ENCODE results near the gene NUP188. TPM values are rescaled to one million over a fixed set of nuclear protein-coding genes. Genes with fewer than 3 reads are reported as not detected.

Gene NUP188
- total RNA-seq, 2 donors from 2014 or later: 34.6 to 88.6 TPM

GRCh38 chr9:128928624-128929023 is 18.9 kb upstream of the NUP188 start:
- DNase-seq (ENCODE audit: low spot score): no peak
- 50% methylated on average over 2 of the region's 2 CpGs for WGBS
- intact Hi-C loops (cut with DNase I): loop anchor here (1.0 to 10.0 kb wide), 2 partner anchors 65 to 1414 kb away; no protein-coding TSS in a partner anchor

GRCh38 chr9:128929560-128929959 is 17.9 kb upstream of the NUP188 start:
- TF ChIP-seq CTCF (IDR thresholded peaks at IDR 0.05): no peak
- TF ChIP-seq POLR2AphosphoS5 (IDR thresholded peaks at IDR 0.05): no peak
- H3K27ac ChIP-seq: no peak overlapping the region
- H3K27me3 ChIP-seq (replicated peaks; ENCODE audit: insufficient read depth): no peaks in the 10 kb centered on the region
- WGBS: 87% methylated on average over 4 of the region's 4 CpGs
- no peaks in the 10 kb centered on the region for H3K36me3 ChIP-seq
- no peaks in the 10 kb centered on the region for H3K9me3 ChIP-seq
- no peak for DNase-seq (ENCODE audit: low spot score)
- H3K4me1 ChIP-seq (replicated peaks): peaks cover 3% of the 10 kb centered on the region
- no peak overlapping the region for H3K4me3 ChIP-seq
- intact Hi-C loops (cut with DNase I): loop anchor here (10.0 kb wide), 1 partner anchor 1415 kb away; no protein-coding TSS in a partner anchor

More at GRCh38 chr9:128928624-128929023, 18.9 kb upstream of the NUP188 start:
- Histone ChIP-seq H3K4me1 (replicated peaks) (peaks cover 3% of the 10 kb centered on the region), H3K4me3 (no peak overlapping the region), H3K27me3 (replicated peaks; ENCODE audit: insufficient read depth) (no peaks in the 10 kb centered on the region), H3K36me3 (no peaks in the 10 kb centered on the region), H3K27ac (no peak overlapping the region), H3K9me3 (no peaks in the 10 kb centered on the region)
- TF ChIP-seq POLR2A (IDR thresholded peaks at IDR 0.05): no peak
- TF ChIP-seq CTCF (IDR thresholded peaks at IDR 0.05): no peak
- TF ChIP-seq POLR2AphosphoS5 (IDR thresholded peaks at IDR 0.05): no peak

GRCh38 chr9:128933731-128934130 is 13.8 kb upstream of the NUP188 start:
- no peak overlapping the region for H3K27ac ChIP-seq
- H3K4me1 ChIP-seq (replicated peaks): no peaks in the 10 kb centered on the region
- no peak overlapping the region for H3K4me3 ChIP-seq
- H3K27me3 ChIP-seq (replicated peaks; ENCODE audit: insufficient read depth): no peaks in the 10 kb centered on the region
- DNase-seq (ENCODE audit: low spot score): no peak
- H3K36me3 ChIP-seq: no peaks in the 10 kb centered on the region
- no peaks in the 10 kb centered on the region for H3K9me3 ChIP-seq
- 90% methylated on average over 5 of the region's 5 CpGs for WGBS
- intact Hi-C loops (cut with DNase I): no loop called here
- no peak for TF ChIP-seq CTCF (IDR thresholded peaks at IDR 0.05)
- no peak for TF ChIP-seq POLR2A (IDR thresholded peaks at IDR 0.05)
- TF ChIP-seq POLR2AphosphoS5 (IDR thresholded peaks at IDR 0.05): no peak

- H3K27me3 ChIP-seq (replicated peaks; ENCODE audit: insufficient read depth): no peaks in the 10 kb centered on the region
- H3K9me3 ChIP-seq: no peaks in the 10 kb centered on the region
- intact Hi-C loops (cut with DNase I): no loop called here
- H3K36me3 ChIP-seq: no peaks in the 10 kb centered on the region
- no peak overlapping the region for H3K27ac ChIP-seq
- no peak overlapping the region for H3K4me3 ChIP-seq
- H3K4me1 ChIP-seq (replicated peaks): no peaks in the 10 kb centered on the region
- TF ChIP-seq CTCF (IDR thresholded peaks at IDR 0.05) (no peak), POLR2AphosphoS5 (IDR thresholded peaks at IDR 0.05) (no peak), POLR2A (IDR thresholded peaks at IDR 0.05) (no peak)
- WGBS: 86% methylated on average over 11 of the region's 11 CpGs
- no peak for DNase-seq (ENCODE audit: low spot score)
These were observed 11.2 kb upstream of the NUP188 start for GRCh38 chr9:128936171-128936865.
